ENCODE results near the gene CNTN4. TPM values are rescaled to one million over a fixed set of nuclear protein-coding genes. Genes with fewer than 3 reads are reported as not detected.

CNTN4 gene
- total and polyA plus RNA-seq, 2 donors (not counting 3 experiments of a cell fraction or from before 2014, with no cell fraction given): not detected

DNA sequence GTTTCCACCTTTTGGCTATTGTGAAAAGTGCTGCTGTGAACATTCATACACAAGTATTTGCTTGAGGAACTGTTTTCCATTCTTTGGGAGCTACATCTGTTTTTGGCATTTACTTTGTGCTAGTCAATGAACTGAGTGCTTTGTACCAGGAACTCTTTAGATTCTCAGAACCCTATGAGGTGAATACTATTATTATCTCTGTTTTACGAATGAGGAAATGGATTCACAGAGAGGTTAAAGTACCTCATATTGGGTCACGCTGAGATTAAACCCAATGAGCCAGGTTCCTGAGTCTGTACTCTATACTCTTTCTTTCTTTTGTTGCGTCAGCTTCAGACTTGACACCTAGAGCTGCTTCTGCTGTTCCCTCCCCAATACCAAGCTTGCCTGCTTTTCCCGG lies 358.1 kb downstream of the CNTN4 start:
- Histone ChIP-seq H3K4me3 (replicated peaks in 1 of 3; ENCODE audit: insufficient read depth in 1 of 3, low read depth in 1 of 3, low read length in 3 of 3) (no peak overlapping the region), H3K9me3 (replicated peaks; ENCODE audit: control insufficient read depth, insufficient read depth, low read length) (no peaks in the 10 kb centered on the region), H4K20me1 (replicated peaks; ENCODE audit: control insufficient read depth, extremely low read depth, insufficient read depth, low read length) (no peaks in the 10 kb centered on the region), H3K79me2 (ENCODE audit: control insufficient read depth, insufficient read depth, low read length) (no peaks in the 10 kb centered on the region), H3K9me1 (replicated peaks; ENCODE audit: control insufficient read depth, extremely low read depth, insufficient read depth, low read length) (no peaks in the 10 kb centered on the region), H3K36me3 (ENCODE audit: control insufficient read depth in 2 of 2, extremely low read depth in 1 of 2, insufficient read depth in 2 of 2, low read length in 2 of 2) (no peaks in the 10 kb centered on the region), H3K4me1 (ENCODE audit: control insufficient read depth, extremely low read depth, insufficient read depth, low read length) (no peaks in the 10 kb centered on the region), H3K9ac (replicated peaks; ENCODE audit: extremely low read depth, insufficient read depth, low read length) (no peak overlapping the region), H3K4me2 (ENCODE audit: insufficient read depth, low read length) (no peak overlapping the region), H3K27me3 (ENCODE audit: control insufficient read depth in 2 of 2, insufficient read depth in 2 of 2, low read length in 2 of 2) (no peaks in the 10 kb centered on the region), H2AFZ (ENCODE audit: low read depth, low read length) (no peak overlapping the region), H3K27ac (ENCODE audit: insufficient read depth, low read depth, low read length) (no peak overlapping the region)
- intact Hi-C loops (cut with micrococcal nuclease): no loop called here
- no peak for TF ChIP-seq EZH2 (IDR thresholded peaks at IDR 0.05; ENCODE audit: borderline replicate concordance, low read depth, low read length, severe bottlenecking)
- TF ChIP-seq FOS (IDR thresholded peaks at IDR 0.05; ENCODE audit: borderline replicate concordance, insufficient read depth, low read length): no peak
- TF ChIP-seq POLR2A (IDR thresholded peaks at IDR 0.05; ENCODE audit: low read depth, low read length): no peak
- TF ChIP-seq JUN (IDR thresholded peaks at IDR 0.05; ENCODE audit: borderline replicate concordance, insufficient read depth, insufficient read length, low read depth): no peak
- TF ChIP-seq, protein P1, sequence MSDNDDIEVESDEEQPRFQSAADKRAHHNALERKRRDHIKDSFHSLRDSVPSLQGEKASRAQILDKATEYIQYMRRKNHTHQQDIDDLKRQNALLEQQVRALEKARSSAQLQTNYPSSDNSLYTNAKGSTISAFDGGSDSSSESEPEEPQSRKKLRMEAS (IDR thresholded peaks at IDR 0.05; ENCODE audit: insufficient read depth, insufficient read length): no peak
- TF ChIP-seq GATA2 (IDR thresholded peaks at IDR 0.05; ENCODE audit: insufficient read depth, insufficient read length, low read depth, low read length): no peak
- TF ChIP-seq, protein P2, sequence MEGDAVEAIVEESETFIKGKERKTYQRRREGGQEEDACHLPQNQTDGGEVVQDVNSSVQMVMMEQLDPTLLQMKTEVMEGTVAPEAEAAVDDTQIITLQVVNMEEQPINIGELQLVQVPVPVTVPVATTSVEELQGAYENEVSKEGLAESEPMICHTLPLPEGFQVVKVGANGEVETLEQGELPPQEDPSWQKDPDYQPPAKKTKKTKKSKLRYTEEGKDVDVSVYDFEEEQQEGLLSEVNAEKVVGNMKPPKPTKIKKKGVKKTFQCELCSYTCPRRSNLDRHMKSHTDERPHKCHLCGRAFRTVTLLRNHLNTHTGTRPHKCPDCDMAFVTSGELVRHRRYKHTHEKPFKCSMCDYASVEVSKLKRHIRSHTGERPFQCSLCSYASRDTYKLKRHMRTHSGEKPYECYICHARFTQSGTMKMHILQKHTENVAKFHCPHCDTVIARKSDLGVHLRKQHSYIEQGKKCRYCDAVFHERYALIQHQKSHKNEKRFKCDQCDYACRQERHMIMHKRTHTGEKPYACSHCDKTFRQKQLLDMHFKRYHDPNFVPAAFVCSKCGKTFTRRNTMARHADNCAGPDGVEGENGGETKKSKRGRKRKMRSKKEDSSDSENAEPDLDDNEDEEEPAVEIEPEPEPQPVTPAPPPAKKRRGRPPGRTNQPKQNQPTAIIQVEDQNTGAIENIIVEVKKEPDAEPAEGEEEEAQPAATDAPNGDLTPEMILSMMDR (IDR thresholded peaks at IDR 0.05; ENCODE audit: extremely low read depth in 1 of 2, insufficient read depth in 1 of 2, low read depth in 1 of 2, low read length in 2 of 2): no peak
- no peak for TF ChIP-seq POLR2AphosphoS5 (IDR thresholded peaks at IDR 0.05; ENCODE audit: insufficient read depth, low read depth, low read length)
- no peak for TF ChIP-seq MYC (IDR thresholded peaks at IDR 0.05; ENCODE audit: low read depth, low read length)
- no TSS peak for BruUV-seq (replicated peaks)
- ChIA-PET CTCF (no interaction called here), POLR2A (no interaction called here)
- DNase-seq (ENCODE audit: low read depth, low spot score) (no peak), FAIRE-seq (no peak)
- dilution Hi-C loops (cut with MboI; ENCODE audit: extremely low pct_ligation_motif_present, low sequenced_read_pairs): no loop called here

Data from endothelial cell of umbilical vein (primary cell).